ENCODE data around the gene LRMDA. TPM values are rescaled to one million over a fixed set of nuclear protein-coding genes. Genes with fewer than 3 reads are reported as not detected.

The LRMDA gene
- total RNA-seq, 6 experiments from 2014 or later, result 0.32 TPM; not detected in 5

- H3K36me3 Mint-ChIP-seq (ENCODE audit: low read depth), result no peaks in the 10 kb centered on the region
- no peak overlapping the region for H3K27ac Mint-ChIP-seq
- no peaks in the 10 kb centered on the region for H3K4me1 Mint-ChIP-seq (ENCODE audit: low read depth)
- H3K4me3 Mint-ChIP-seq, result no peak overlapping the region
- no peaks in the 10 kb centered on the region for H3K9me3 Mint-ChIP-seq
- no peak for DNase-seq
- no peak for TF ChIP-seq CTCF (IDR thresholded peaks at IDR 0.05)
- H3K27me3 Mint-ChIP-seq (ENCODE audit: insufficient read depth), result peaks cover 7% of the 10 kb centered on the region
These were observed 494.6 kb downstream of the LRMDA start for GRCh38 chr10:75925999-75926398.

- Mint-ChIP-seq H3K27ac (no peak overlapping the region), H3K27me3 (ENCODE audit: insufficient read depth) (peaks cover 7% of the 10 kb centered on the region), H3K36me3 (ENCODE audit: low read depth) (no peaks in the 10 kb centered on the region), H3K9me3 (no peaks in the 10 kb centered on the region), H3K4me3 (no peak overlapping the region), H3K4me1 (ENCODE audit: low read depth) (no peaks in the 10 kb centered on the region)
- no peak for DNase-seq
- TF ChIP-seq CTCF (IDR thresholded peaks at IDR 0.05), result no peak
These were observed 495.3 kb downstream of the LRMDA start for GRCh38 chr10:75926763-75927162.

GRCh38 chr10:75928231-75928630 is 496.8 kb downstream of the LRMDA start:
- Mint-ChIP-seq H3K4me1 (ENCODE audit: low read depth) (no peaks in the 10 kb centered on the region), H3K27me3 (ENCODE audit: insufficient read depth) (peaks cover 6% of the 10 kb centered on the region), H3K36me3 (ENCODE audit: low read depth) (no peaks in the 10 kb centered on the region), H3K27ac (no peak overlapping the region), H3K4me3 (no peak overlapping the region), H3K9me3 (no peaks in the 10 kb centered on the region)
- TF ChIP-seq CTCF (IDR thresholded peaks at IDR 0.05), result no peak
- no peak for DNase-seq

- TF ChIP-seq CTCF (IDR thresholded peaks at IDR 0.05), result no peak
- no peak overlapping the region for H3K27ac Mint-ChIP-seq
- no peaks in the 10 kb centered on the region for H3K4me1 Mint-ChIP-seq (ENCODE audit: low read depth)
- no peak for DNase-seq
- no peaks in the 10 kb centered on the region for H3K9me3 Mint-ChIP-seq
- peaks cover 6% of the 10 kb centered on the region for H3K27me3 Mint-ChIP-seq (ENCODE audit: insufficient read depth)
- no peak overlapping the region for H3K4me3 Mint-ChIP-seq
- no peaks in the 10 kb centered on the region for H3K36me3 Mint-ChIP-seq (ENCODE audit: low read depth)
These were observed 498.3 kb downstream of the LRMDA start for GRCh38 chr10:75929630-75930161.

GRCh38 chr10:75932921-75933320 is 501.5 kb downstream of the LRMDA start:
- TF ChIP-seq CTCF (IDR thresholded peaks at IDR 0.05), result no peak
- Mint-ChIP-seq H3K27ac (no peak overlapping the region), H3K4me1 (ENCODE audit: low read depth) (no peaks in the 10 kb centered on the region), H3K9me3 (no peaks in the 10 kb centered on the region), H3K36me3 (ENCODE audit: low read depth) (no peaks in the 10 kb centered on the region), H3K27me3 (ENCODE audit: insufficient read depth) (peaks cover 3% of the 10 kb centered on the region; the same call in 1 of the 2 replicates), H3K4me3 (no peak overlapping the region)
- no peak for DNase-seq

- TF ChIP-seq CTCF (IDR thresholded peaks at IDR 0.05), result no peak
- Mint-ChIP-seq H3K9me3 (no peaks in the 10 kb centered on the region), H3K36me3 (ENCODE audit: low read depth) (no peaks in the 10 kb centered on the region), H3K4me1 (ENCODE audit: low read depth) (no peaks in the 10 kb centered on the region), H3K27me3 (ENCODE audit: insufficient read depth) (peaks cover 2% of the 10 kb centered on the region; the same call in 1 of the 2 replicates), H3K27ac (no peak overlapping the region), H3K4me3 (no peak overlapping the region)
- no peak for DNase-seq
These were observed 503.8 kb downstream of the LRMDA start for GRCh38 chr10:75935240-75935639.
